HG03439 (cell line): ENCODE data around the gene RAP1GAP.
"Not testable (repeated sequence)": the region's sequence is repeated elsewhere in the genome, so short reads cannot be mapped to it uniquely, and the experiment has no call there.

Experiments used
- ATAC-seq: cut with Tn5 transposase; IDR thresholded peaks from one replicate; pipeline ENCODE4 v1.9.1; 2021; ENCODE audit warnings: mild to moderate bottlenecking, moderate library complexity; ENCODE audit not compliant: unreplicated experiment

RAP1GAP gene

GRCh38 chr1:21647431-21648351 is 21.5 kb downstream of the RAP1GAP start:
- ATAC-seq: no peak

DNA sequence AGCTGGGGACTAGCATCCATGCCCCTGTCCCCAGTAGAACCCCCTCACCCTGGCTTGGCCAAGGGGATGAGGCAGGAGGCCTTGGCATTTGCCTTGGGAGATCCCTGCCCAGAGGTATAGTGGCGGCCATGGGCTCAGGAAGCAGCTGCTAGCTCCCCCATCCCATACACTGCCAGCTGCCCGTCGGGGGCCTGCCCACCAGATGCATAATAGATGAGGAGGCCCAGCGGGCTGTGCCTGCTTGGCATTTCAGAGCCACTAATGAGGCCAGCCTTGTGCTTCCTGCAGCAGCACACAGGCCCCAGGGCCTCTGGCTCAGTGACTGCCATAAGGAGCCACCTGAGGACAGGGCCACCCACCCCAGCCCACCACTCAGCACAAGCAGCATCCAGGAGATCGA is 23.6 kb downstream of the RAP1GAP start:
- ATAC-seq: no peak

GRCh38 chr1:21644906-21645305 is 24.3 kb downstream of the RAP1GAP start:
- no peak for ATAC-seq

DNA sequence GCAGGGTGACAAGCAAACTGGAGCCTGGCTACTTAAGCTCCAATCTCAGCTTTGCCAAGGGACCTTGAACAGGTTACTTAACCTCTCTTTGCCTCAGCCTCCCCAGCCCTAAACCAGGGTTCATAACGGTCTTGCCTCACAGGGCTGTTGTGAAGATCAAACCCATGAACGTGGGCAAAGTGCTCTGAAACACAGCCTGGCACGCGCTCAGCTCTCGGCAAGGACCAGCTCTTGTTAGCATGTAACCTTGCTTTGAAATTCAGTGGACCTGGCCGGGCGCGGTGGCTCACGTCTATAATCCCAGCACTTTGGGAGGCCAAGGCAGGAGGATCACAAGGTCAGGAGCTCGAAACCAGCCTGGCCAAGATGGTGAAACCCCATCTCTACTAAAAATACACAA is 24.8 kb downstream of the RAP1GAP start:
- no peak for ATAC-seq

- no peak for ATAC-seq
These were observed 25.5 kb downstream of the RAP1GAP start for GRCh38 chr1:21643624-21644023.

DNA sequence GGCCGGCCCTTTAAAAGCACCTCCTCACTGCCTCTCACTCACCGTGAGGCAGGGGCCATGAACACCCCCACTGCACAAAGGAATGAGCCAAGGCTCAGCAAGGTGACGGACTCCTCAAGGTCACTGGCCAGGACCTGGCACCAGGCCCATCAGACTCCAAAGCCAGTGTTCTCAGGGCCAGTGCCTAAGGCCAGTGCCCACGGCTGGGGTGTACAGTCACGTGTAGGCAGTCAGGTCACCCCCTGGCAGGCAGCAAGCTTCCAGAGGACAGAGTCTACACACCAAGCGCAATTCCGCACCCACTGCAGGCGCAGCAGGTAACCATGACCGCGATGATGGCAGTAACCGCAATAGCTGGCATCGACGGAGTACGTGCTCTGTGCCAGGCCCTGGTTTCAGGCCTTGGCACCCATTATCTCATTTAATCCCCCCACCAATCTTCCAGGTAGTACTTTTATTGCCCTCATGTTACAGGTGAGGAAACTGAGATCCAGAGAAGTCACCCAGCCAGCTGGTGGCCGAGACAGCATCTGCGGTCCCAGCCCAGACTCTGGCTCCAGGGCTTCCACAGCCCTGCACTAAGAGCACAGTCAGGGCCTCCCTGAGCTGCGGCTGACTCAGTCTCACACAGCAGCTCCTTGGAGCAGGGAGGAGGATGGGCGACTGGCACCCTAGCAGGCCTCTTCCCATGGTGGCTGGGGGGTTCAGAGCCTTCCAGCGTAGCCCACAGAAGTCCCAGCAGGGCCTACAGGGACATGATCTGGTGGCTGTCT is 27.0 kb downstream of the RAP1GAP start:
- ATAC-seq: no peak

GRCh38 chr1:21641537-21641936 is 27.6 kb downstream of the RAP1GAP start:
- no peak for ATAC-seq

DNA sequence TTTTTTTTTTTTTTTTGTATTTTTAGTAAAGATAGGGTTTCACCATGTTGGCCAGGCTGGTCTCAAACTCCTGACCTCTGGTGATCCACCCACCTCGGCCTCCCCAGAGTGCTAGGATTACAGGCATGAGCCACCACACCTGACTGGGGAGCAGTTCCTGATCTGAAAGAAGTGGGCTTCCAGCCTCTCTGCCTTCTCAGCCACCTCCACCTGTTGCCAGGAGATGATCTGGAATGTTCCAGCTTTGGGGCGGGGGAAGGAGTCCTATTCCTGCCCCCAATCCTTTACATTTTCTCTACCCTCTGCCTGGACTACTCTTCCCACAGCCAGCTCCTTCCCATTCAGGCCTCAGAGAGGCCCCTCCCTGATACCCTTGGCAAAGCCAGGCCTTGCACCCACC is 28.1 kb downstream of the RAP1GAP start:
- ATAC-seq: no peak

GRCh38 chr1:21640653-21641052 is 28.5 kb downstream of the RAP1GAP start:
- ATAC-seq: no peak

- ATAC-seq: no peak
These were observed 29.5 kb downstream of the RAP1GAP start for GRCh38 chr1:21639594-21640041.

GRCh38 chr1:21638531-21639341 is 30.4 kb downstream of the RAP1GAP start:
- ATAC-seq: no peak

GRCh38 chr1:21637514-21637913 is 31.6 kb downstream of the RAP1GAP start:
- ATAC-seq: no peak

GRCh38 chr1:21636029-21636428 is 33.1 kb downstream of the RAP1GAP start:
- no peak for ATAC-seq

DNA sequence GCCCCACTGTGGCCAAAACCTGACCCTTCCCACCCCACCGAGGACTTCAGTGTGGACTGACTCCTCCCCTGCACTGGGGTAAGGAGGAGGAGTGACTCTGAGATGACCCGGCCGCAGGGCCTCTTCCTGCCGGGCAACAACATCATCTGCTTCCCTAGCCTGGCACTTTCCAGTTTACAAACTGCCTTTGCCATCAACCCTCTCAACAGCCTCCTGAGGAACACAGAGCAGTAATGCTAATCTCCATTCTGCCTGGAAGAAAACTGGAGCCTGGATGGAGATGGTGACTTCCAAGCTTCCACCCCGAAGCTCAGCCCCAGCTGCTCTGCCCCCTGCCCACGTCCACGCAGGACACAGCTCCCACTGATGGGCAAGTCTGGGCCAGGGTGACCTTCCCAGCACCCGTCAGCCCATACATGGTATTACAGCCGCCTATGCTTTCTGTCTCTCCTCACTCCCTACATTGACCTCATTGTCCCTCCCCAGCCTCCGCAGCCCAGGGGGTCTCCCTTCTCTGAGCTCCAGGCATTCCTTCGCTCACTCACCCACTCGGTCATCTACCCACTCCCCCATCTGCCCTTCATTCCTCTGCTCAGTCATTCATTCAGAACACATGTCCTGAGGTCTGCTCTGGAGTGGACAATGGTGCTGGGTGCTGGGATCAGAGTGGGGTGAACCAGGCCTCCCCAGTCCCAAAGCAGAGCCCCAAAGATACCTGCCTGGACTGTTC is 34.2 kb downstream of the RAP1GAP start:
- ATAC-seq: no peak

- no peak for ATAC-seq
These were observed 35.0 kb downstream of the RAP1GAP start for GRCh38 chr1:21633992-21634805.

DNA sequence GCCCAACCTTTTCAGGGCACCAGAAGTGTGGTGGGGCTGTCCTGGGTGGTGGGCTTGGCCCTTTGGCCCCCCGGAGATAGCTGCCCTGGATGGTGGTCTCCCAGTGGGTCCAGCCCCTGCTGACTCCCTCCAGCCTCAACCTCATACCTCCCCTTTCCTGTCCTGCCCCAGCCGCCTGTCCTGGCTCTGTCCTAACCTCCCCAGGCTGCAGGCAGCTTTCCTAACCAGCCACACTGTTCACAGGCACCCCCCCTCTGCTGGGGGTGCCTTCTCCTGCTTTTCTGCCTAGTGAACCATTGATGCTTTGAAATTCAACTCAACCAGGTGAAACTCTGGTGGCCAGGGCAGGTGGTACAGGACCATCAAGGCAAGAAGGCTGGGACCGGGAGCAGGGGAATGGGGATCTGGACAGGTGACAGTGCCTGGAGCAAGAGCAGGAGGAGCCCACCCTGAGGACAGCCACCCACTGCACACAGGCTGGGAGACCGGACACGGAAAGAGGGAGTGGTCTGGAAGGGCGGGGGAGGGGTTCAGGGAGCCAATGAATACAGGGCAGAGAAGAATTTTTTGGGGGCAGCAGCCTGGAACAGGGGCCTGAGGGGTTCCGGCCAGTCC is 35.9 kb downstream of the RAP1GAP start:
- ATAC-seq: no peak

- no peak for ATAC-seq
These were observed 36.9 kb downstream of the RAP1GAP start for GRCh38 chr1:21631944-21632887.

GRCh38 chr1:21631590-21631943 is 37.6 kb downstream of the RAP1GAP start:
- not testable (repeated sequence) for ATAC-seq
